ENCODE measurements around the gene RERE. TPM values are rescaled to one million over a fixed set of nuclear protein-coding genes. Genes with fewer than 3 reads are reported as not detected.

Gene RERE
- total RNA-seq, 4 donors from 2014 or later, result 118 to 244 (median 131) TPM

DNA sequence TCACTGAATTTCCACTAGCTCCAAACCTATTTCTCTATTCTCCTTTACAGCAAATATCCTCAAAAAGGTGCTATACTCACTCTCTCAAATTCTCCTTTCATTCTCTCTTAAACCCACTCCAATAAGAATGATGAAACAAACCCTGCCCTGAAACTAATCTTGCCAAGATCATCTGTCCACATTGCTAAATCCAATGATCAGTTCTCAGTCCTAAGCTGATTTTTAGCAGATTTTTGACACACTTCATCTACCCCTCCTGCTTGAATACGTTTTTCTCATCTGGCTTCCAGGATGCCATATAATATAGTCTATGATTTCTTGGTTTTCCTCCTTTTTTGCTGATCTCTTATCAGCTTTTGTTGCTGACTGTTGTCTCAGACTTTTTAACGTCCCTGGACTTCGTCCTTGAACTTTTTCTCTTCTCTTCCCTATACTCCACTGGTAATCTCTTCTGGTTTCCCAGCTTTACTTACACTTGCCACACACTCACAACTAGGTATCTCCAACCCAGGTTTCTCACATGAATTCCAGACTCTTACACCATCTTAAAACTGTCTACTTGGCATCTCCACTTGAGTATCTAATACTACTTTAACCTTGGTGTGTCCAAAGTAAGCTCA is 35.3 kb downstream of the RERE start:
- H3K9me3 ChIP-seq, result no peaks in the 10 kb centered on the region
- no peak overlapping the region for H3K4me3 ChIP-seq (replicated peaks in 1 of 3)
- TF ChIP-seq, protein P1, sequence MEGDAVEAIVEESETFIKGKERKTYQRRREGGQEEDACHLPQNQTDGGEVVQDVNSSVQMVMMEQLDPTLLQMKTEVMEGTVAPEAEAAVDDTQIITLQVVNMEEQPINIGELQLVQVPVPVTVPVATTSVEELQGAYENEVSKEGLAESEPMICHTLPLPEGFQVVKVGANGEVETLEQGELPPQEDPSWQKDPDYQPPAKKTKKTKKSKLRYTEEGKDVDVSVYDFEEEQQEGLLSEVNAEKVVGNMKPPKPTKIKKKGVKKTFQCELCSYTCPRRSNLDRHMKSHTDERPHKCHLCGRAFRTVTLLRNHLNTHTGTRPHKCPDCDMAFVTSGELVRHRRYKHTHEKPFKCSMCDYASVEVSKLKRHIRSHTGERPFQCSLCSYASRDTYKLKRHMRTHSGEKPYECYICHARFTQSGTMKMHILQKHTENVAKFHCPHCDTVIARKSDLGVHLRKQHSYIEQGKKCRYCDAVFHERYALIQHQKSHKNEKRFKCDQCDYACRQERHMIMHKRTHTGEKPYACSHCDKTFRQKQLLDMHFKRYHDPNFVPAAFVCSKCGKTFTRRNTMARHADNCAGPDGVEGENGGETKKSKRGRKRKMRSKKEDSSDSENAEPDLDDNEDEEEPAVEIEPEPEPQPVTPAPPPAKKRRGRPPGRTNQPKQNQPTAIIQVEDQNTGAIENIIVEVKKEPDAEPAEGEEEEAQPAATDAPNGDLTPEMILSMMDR (IDR thresholded peaks at IDR 0.05), result no peak
- no peak for TF ChIP-seq POLR2A (IDR thresholded peaks at IDR 0.05)
- H3K27me3 ChIP-seq, result no peaks in the 10 kb centered on the region
- no peak overlapping the region for H3K27ac ChIP-seq
- H3K36me3 ChIP-seq, result no peaks in the 10 kb centered on the region
- intact Hi-C loops (cut with DNase I), result no loop called here
- DNase-seq, result no peak
- 77 to 84% methylated on average over 3 of the region's 3 CpGs for WGBS, 2 donors
- peaks cover 26 to 34% of the 10 kb centered on the region in 2 donors for H3K4me1 ChIP-seq

DNA sequence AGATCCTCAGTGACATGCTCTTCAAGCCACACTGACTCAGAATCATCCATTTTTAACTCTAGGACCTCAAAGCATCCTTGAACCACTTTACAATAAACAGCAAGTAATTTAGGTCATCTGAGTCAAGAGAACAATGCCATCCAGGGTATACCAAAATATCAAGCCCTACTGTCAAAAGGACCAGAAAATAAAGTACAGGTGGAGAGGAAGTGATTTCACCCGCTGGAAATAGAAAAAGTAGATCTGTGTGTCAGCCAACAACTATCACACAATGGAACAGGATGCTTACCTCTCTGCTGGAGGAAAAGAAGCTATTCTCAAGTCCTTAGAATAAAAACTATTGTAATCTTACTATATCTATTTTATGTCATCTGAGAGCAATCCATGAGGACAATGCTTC is 37.0 kb downstream of the RERE start:
- TF ChIP-seq POLR2A (IDR thresholded peaks at IDR 0.05), result no peak
- TF ChIP-seq, protein P1 (IDR thresholded peaks at IDR 0.05), result no peak
- intact Hi-C loops (cut with DNase I), result no loop called here
- no peaks in the 10 kb centered on the region for H3K36me3 ChIP-seq
- peaks cover 9 to 17% of the 10 kb centered on the region in 2 donors for H3K4me1 ChIP-seq
- no peak overlapping the region for H3K4me3 ChIP-seq (replicated peaks in 1 of 3)
- no peak overlapping the region for H3K27ac ChIP-seq
- no peak for DNase-seq
- H3K9me3 ChIP-seq, result no peaks in the 10 kb centered on the region
- no peaks in the 10 kb centered on the region for H3K27me3 ChIP-seq
- WGBS, 2 donors, result 68 to 85% methylated on average over 1 of the region's 1 CpG

DNA sequence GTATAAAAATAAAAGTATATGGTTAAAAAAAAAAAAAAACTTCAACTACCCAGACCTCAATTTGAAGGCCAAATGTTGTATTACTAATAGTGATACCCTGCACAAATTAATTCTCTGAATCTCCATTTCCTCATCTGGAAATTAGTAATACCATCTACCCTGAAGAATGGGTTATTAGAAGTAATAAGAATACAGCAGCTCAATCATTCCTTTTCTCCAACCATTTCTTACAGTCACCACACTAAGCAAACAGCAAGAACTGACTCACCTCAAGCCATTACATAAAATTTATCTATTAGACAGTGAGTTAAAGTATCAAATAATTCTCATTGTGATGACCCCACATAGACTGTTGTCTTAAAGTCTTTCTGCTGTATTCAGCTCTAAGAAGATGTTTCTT is 39.6 kb downstream of the RERE start:
- Histone ChIP-seq H3K9me3 (no peaks in the 10 kb centered on the region), H3K4me1 (peaks cover 2 to 10% of the 10 kb centered on the region in 2 donors), H3K27me3 (no peaks in the 10 kb centered on the region), H3K36me3 (no peaks in the 10 kb centered on the region), H3K27ac (no peak overlapping the region), H3K4me3 (replicated peaks in 1 of 3) (no peak overlapping the region)
- intact Hi-C loops (cut with DNase I), result no loop called here
- no peak for DNase-seq
- no peak for TF ChIP-seq POLR2A (IDR thresholded peaks at IDR 0.05)
- TF ChIP-seq, protein P1 (IDR thresholded peaks at IDR 0.05), result no peak

DNA sequence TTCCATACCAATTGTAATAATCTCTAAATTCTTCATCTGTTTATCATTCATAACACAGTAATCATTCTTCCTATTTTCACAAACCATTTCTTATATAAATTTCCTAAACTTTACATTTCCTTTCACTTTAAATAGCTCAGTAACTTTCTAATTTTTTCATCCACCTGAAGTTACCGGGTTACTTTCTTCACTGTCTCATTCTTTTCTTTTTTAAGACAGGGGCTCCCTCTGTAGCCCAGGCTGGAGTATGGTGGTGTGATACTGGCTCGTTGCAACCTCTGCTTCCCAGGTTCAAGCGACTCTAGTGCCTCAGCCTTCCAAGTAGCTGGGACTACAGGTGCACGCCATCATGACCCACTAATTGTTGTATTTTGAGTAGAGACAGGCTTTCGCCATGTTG is 41.3 kb downstream of the RERE start:
- TF ChIP-seq, protein P1 (IDR thresholded peaks at IDR 0.05), result no peak
- no peak for TF ChIP-seq POLR2A (IDR thresholded peaks at IDR 0.05)
- no peak overlapping the region for H3K27ac ChIP-seq
- intact Hi-C loops (cut with DNase I), result no loop called here
- DNase-seq, result no peak
- no peaks in the 10 kb centered on the region for H3K36me3 ChIP-seq
- WGBS, 2 donors, result 85 to 90% methylated on average over 5 of the region's 5 CpGs
- peaks cover 2 to 10% of the 10 kb centered on the region in 2 donors for H3K4me1 ChIP-seq
- H3K4me3 ChIP-seq (replicated peaks in 1 of 3), result no peak overlapping the region
- no peaks in the 10 kb centered on the region for H3K9me3 ChIP-seq
- H3K27me3 ChIP-seq, result no peaks in the 10 kb centered on the region

DNA sequence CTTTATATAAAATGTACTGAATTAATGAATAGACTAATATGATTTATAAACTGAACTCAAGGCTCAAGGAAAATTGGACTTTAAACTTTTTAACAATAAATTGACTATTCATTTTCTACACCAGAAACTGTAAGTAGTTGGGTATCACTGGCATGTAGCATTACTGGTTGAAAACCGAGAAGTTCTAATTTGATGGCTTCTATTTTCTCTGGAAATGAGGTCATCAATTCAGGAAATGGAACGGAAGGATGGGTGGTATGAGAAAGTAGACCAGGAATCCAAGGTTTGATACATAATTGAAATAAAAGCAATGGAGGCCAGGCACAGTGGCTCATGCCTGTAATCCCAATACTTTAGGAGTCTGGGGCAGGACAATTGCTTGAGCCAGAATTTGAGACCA is 50.4 kb downstream of the RERE start:
- no peak for DNase-seq
- H3K36me3 ChIP-seq, result no peaks in the 10 kb centered on the region
- no peaks in the 10 kb centered on the region for H3K9me3 ChIP-seq
- intact Hi-C loops (cut with DNase I), result no loop called here
- H3K4me3 ChIP-seq (replicated peaks in 1 of 3), result no peak overlapping the region
- H3K27me3 ChIP-seq, result no peaks in the 10 kb centered on the region
- WGBS, 2 donors, result 75 to 81% methylated on average over 2 of the region's 2 CpGs
- no peak overlapping the region for H3K27ac ChIP-seq
- TF ChIP-seq, protein P1 (IDR thresholded peaks at IDR 0.05), result no peak
- TF ChIP-seq POLR2A (IDR thresholded peaks at IDR 0.05), result no peak
- peaks cover 6 to 22% of the 10 kb centered on the region in 2 donors for H3K4me1 ChIP-seq

Data from thyroid gland (tissue), 4 donors.